Naive thymus-derived CD4-positive, alpha-beta T cell (primary cell): ENCODE results near the gene ZCWPW1. TPM values are rescaled to one million over a fixed set of nuclear protein-coding genes. Genes with fewer than 3 reads are reported as not detected.
"Not testable (repeated sequence)": the region's sequence is repeated elsewhere in the genome, so short reads cannot be mapped to it uniquely, and the experiment has no call there.

Experiments
- ATAC-seq: fragments of 150-1000 bp; cut with Tn5 transposase; 2 replicates; pipeline ENCODE4 v1.10.0; 2021; ENCODE audit warnings: mild to moderate bottlenecking, moderate library complexity
- CTCF ChIA-PET: fragments of 350-600 bp; sonication (Branson Sonifier 250); formaldehyde crosslinking; loops from one replicate; lab custom pipeline; 2021; ENCODE audit warnings: antibody characterized with exemption; lab: Charles Lee
- POLR2A ChIA-PET: fragments of 350-600 bp; sonication (Branson Sonifier 250); formaldehyde crosslinking; loops from one replicate; lab custom pipeline; 2021; ENCODE audit warnings: antibody characterized with exemption, inconsistent platforms; lab: Charles Lee
- DNase-seq, 9 donors: peaks; one replicate each; pipeline versions ENCODE4 v3.0.0 to v3.0.0-alpha.2; 2020 to 2022; ENCODE audit warnings: mixed read lengths in 1 of 9
- H3K27ac ChIP-seq: one replicate; pipeline ENCODE4 v1.7.0; 2013; ENCODE audit warnings: mild to moderate bottlenecking, low read depth, low read length, moderate library complexity
- H3K27me3 ChIP-seq, 2 donors: one replicate each; pipeline ENCODE4 v1.7.0; 2013; ENCODE audit warnings: low read length in 2 of 2, mild to moderate bottlenecking in 2 of 2, moderate library complexity in 2 of 2; ENCODE audit not compliant: control insufficient read depth in 2 of 2, insufficient read depth in 2 of 2
- H3K36me3 ChIP-seq, 3 experiments: 1 replicate in 2 of 3; 2 replicates in 1 of 3; pipeline ENCODE4 v1.7.0; 2013; ENCODE audit warnings: low read length in 3 of 3, mild to moderate bottlenecking in 3 of 3, moderate library complexity in 1 of 3; ENCODE audit not compliant: insufficient read depth in 3 of 3, control insufficient read depth in 2 of 3
- H3K4me1 ChIP-seq, 2 donors: one replicate each; pipeline ENCODE4 v1.7.0; 2013; ENCODE audit warnings: low read length in 2 of 2, mild to moderate bottlenecking in 2 of 2, moderate library complexity in 1 of 2; ENCODE audit not compliant: control insufficient read depth in 2 of 2, insufficient read depth in 2 of 2
- H3K4me3 ChIP-seq: 2 replicates; pipeline ENCODE4 v1.7.0; 2013; ENCODE audit warnings: mild to moderate bottlenecking, low read length
- H3K9me3 ChIP-seq, 3 experiments: 1 replicate in 2 of 3; 2 replicates in 1 of 3; pipeline ENCODE4 v1.7.0; 2013; ENCODE audit warnings: low read length in 3 of 3; ENCODE audit not compliant: control insufficient read depth in 2 of 3
- H3K27ac Mint-ChIP-seq, 9 donors: one replicate each; pipeline ENCODE4 v1.8.0; 2020 to 2022; ENCODE audit warnings: mixed read lengths in 9 of 9, mild to moderate bottlenecking in 8 of 9, moderate library complexity in 5 of 9, inconsistent platforms in 2 of 9
- H3K27me3 Mint-ChIP-seq, 5 donors: one replicate each; pipeline ENCODE4 v1.8.0; 2021 to 2022; ENCODE audit warnings: mixed read lengths in 5 of 5, mild to moderate bottlenecking in 1 of 5
- H3K36me3 Mint-ChIP-seq, 5 donors: one replicate each; pipeline ENCODE4 v1.8.0; 2020 to 2022; ENCODE audit warnings: mixed read lengths in 5 of 5, mild to moderate bottlenecking in 3 of 5, inconsistent platforms in 1 of 5
- H3K4me1 Mint-ChIP-seq, 7 donors: one replicate each; pipeline ENCODE4 v1.8.0; 2020 to 2022; ENCODE audit warnings: mixed read lengths in 7 of 7, mild to moderate bottlenecking in 3 of 7, inconsistent platforms in 1 of 7
- H3K4me3 Mint-ChIP-seq, 10 donors: one replicate each; pipeline ENCODE4 v1.8.0; 2020 to 2022; ENCODE audit warnings: mild to moderate bottlenecking in 10 of 10, mixed read lengths in 10 of 10, moderate library complexity in 6 of 10, inconsistent platforms in 2 of 10
- H3K9me3 Mint-ChIP-seq, 11 donors: one replicate each; pipeline ENCODE4 v1.8.0; 2020 to 2022; ENCODE audit warnings: mixed read lengths in 11 of 11, mild to moderate bottlenecking in 4 of 11, inconsistent platforms in 1 of 11, moderate library complexity in 1 of 11
- intact Hi-C, 2 donors: fragments of 100-400 bp; cut with micrococcal nuclease; formaldehyde crosslinking; loops; one replicate each; pipeline ENCODE4 v1.15.1; 2023
- polyA plus RNA-seq, 2 donors: library from polyadenylated mRNA; unstranded; fragments of 300-500 nt; fragmentation: Illumina TruSeq; gene quantifications; one replicate each; pipeline ENCODE4 v1.2.3, GENCODE V29; 2021
- total RNA-seq, 6 experiments: library from RNA in 5 of 6; stranded (reverse) in 5 of 6; gene quantifications; 1 replicate in 5 of 6; 2 replicates in 1 of 6; pipeline ENCODE4 v1.2.3 and lab custom pipeline; 2021 to 2026

ZCWPW1 gene
- total and polyA plus RNA-seq, 7 experiments from 2014 or later, result 4.1 to 18.6 (median 7.1) TPM

GRCh38 chr7:100367676-100368613 lies 60.6 kb downstream of the ZCWPW1 start:
- Mint-ChIP-seq H3K27ac (peak overlapping the region in 6 of 9 donors; percentile 21 to 82 (median 60)), H3K4me3 (peak overlapping the region in 1 of 10 donors; percentile 33), H3K27me3 (no peaks in the 10 kb centered on the region), H3K9me3 (peaks cover 0 to 2% (median 0%) of the 10 kb centered on the region in 11 donors), H3K36me3 (peaks cover 12 to 28% (median 21%) of the 10 kb centered on the region in 5 donors), H3K4me1 (peaks cover 13 to 44% (median 31%) of the 10 kb centered on the region in 7 donors)
- ChIA-PET POLR2A (interaction anchor here (0.6 to 0.7 kb wide), 2 partner anchors 68 to 100 kb away, joined by 3 read pairs; partner anchors contain the start of gene PPP1R35), CTCF (no interaction called here)
- peaks cover 0 to 13% (median 0%) of the 10 kb centered on the region in 3 experiments for H3K36me3 ChIP-seq
- ATAC-seq (no peak), DNase-seq (no peak)
- no peak overlapping the region for H3K27ac ChIP-seq
- no peaks in the 10 kb centered on the region for H3K27me3 ChIP-seq
- H3K4me3 ChIP-seq, result no peak overlapping the region
- H3K9me3 ChIP-seq, result no peaks in the 10 kb centered on the region
- peaks cover 0 to 8% of the 10 kb centered on the region in 2 donors for H3K4me1 ChIP-seq
- intact Hi-C loops, result loop anchor here (2.0 to 5.0 kb wide), 2 partner anchors 39 kb away; no protein-coding TSS in a partner anchor

DNA sequence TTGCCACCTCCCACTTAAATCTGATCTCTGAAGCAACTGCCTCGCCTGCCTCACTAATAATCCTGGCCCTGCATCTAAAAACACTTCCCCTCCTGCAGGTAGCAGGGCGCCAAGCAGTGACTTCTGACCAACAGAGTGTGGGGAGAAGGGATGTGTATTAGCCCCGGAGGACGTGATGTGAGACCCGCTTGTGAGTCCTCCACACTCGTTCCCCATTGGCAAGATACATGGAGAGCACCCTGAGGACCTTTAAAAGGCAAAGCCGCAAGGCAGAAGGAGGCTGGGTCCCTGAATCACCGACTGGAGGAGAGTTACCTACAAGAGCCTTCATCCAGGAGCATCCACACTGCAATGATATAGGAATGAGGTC lies 61.3 kb downstream of the ZCWPW1 start:
- Mint-ChIP-seq H3K36me3 (peaks cover 13 to 33% (median 24%) of the 10 kb centered on the region in 5 donors), H3K27ac (peak overlapping the region in 5 of 9 donors; percentile 46 to 78 (median 59)), H3K4me1 (peaks cover 10 to 41% (median 29%) of the 10 kb centered on the region in 7 donors), H3K9me3 (peaks cover 0 to 2% (median 0%) of the 10 kb centered on the region in 11 donors), H3K4me3 (peak overlapping the region in 1 of 10 donors; percentile 33), H3K27me3 (no peaks in the 10 kb centered on the region)
- intact Hi-C loops, result loop anchor here in 1 of 2 donors (5.0 kb wide), 1 partner anchor 40 kb away; no protein-coding TSS in a partner anchor
- Histone ChIP-seq H3K4me1 (peaks cover 0 to 8% of the 10 kb centered on the region in 2 donors), H3K9me3 (no peaks in the 10 kb centered on the region), H3K27ac (no peak overlapping the region), H3K4me3 (no peak overlapping the region), H3K27me3 (no peaks in the 10 kb centered on the region), H3K36me3 (peaks cover 0 to 19% (median 0%) of the 10 kb centered on the region in 3 experiments)
- CTCF ChIA-PET, result no interaction called here
- DNase-seq (no peak), ATAC-seq (no peak)
- POLR2A ChIA-PET, result no interaction called here

DNA sequence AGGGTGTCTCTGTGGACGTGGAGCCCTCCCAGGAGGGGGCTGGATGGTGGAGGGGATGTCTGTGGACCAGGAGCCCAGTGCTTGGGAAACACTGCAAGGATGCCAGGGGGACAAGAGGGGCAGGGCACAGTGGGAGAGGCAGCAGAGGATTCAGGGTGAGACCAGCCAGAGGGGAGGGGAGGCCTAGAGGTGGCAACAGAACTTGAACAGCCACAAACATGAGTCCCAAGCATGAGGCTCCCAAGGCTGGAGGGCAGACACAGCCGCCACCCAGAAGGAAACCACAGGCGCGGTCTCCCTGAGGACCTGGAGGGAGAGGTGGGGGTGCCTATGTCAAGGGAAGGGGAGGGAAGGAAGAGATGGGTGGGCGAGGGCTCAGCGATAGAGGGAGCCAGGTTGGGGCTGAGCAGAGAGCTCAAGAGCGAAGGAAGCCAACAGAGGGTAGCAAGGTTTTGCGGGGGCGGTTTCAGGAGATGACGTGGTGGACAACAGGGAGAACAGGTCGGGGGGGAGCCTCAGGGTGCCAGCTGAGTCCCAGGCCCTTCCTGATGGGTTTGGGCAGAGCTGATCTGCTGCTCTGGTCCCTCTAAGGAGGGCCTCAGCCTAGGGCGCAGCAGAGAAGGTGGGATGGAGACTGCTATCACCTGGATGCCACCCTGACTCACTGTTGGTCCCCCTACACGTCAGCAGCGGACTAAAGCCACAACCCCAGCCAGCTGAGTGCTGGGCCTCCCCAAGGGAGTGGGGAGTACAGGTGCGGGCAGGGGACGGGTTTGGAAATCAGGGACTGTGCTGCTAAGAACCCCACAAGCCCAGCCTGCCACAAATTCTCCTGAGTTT lies 61.9 kb downstream of the ZCWPW1 start:
- Histone ChIP-seq H3K27ac (no peak overlapping the region), H3K36me3 (peaks cover 0 to 25% (median 0%) of the 10 kb centered on the region in 3 experiments), H3K27me3 (no peaks in the 10 kb centered on the region), H3K9me3 (no peaks in the 10 kb centered on the region), H3K4me1 (peaks cover 0 to 8% of the 10 kb centered on the region in 2 donors), H3K4me3 (no peak overlapping the region)
- Mint-ChIP-seq H3K36me3 (peaks cover 13 to 37% (median 26%) of the 10 kb centered on the region in 5 donors), H3K4me1 (peaks cover 10 to 36% (median 28%) of the 10 kb centered on the region in 7 donors), H3K4me3 (peak overlapping the region in 2 of 10 donors; percentile 41 to 47), H3K27ac (peak overlapping the region; percentile 46 to 83 (median 72)), H3K27me3 (no peaks in the 10 kb centered on the region), H3K9me3 (peaks cover 0 to 2% (median 0%) of the 10 kb centered on the region in 11 donors)
- ChIA-PET CTCF (no interaction called here), POLR2A (no interaction called here)
- DNase-seq, result no peak
- no peak for ATAC-seq
- intact Hi-C loops, result loop anchor here in 1 of 2 donors (5.0 kb wide), 1 partner anchor 41 kb away; no protein-coding TSS in a partner anchor

DNA sequence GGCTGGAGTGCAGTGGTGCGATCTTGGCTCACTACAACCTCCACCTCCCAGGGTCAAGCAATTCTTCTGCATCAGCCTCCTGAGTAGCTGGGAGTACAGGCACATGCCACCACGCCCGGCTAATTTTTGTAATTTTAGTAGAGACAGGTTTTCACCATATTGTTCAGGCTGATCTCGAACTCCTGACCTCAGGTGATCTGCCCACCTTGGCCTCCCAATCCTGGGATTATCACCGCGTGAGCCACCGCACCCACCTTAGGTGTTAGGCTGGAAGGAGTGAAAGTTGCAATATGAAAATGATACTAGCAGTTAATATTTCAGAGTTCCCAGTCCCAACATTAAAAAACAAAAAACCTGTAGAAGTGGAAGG lies 62.5 kb downstream of the ZCWPW1 start:
- CTCF ChIA-PET, H3K27ac ChIP-seq, H3K9me3 ChIP-seq, H3K9me3 Mint-ChIP-seq, H3K27me3 ChIP-seq, ATAC-seq, H3K27me3 Mint-ChIP-seq, DNase-seq, H3K4me3 ChIP-seq, POLR2A ChIA-PET, H3K4me1 ChIP-seq: not testable (repeated sequence)
- Mint-ChIP-seq H3K4me1 (peaks cover 10 to 36% (median 23%) of the 10 kb centered on the region in 7 donors), H3K4me3 (peak overlapping the region in 2 of 10 donors; percentile 41 to 47), H3K27ac (peak overlapping the region; percentile 46 to 83 (median 72)), H3K36me3 (peaks cover 13 to 37% (median 26%) of the 10 kb centered on the region in 5 donors)
- intact Hi-C loops, result loop anchor here in 1 of 2 donors (5.0 kb wide), 1 partner anchor 41 kb away; no protein-coding TSS in a partner anchor
- peaks cover 0 to 32% (median 0%) of the 10 kb centered on the region in 3 experiments for H3K36me3 ChIP-seq

DNA sequence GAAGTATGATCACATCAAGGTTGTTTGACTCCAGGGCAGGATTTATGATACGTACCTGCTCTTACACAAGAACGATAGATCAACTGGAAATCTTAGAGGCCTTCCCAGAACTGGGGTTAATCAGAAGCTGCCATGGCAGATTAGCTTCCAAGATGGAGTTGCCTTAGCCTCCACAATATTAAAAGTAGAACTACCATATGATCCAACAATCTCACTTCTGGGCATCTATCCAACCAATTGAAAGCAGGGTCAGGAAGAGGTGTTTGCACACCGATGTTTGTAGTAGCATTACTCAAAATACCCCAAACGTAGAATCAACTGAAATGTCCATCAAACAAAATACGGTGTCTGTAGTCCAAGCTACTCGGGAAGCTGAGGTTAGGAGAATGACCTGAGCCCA lies 64.0 kb downstream of the ZCWPW1 start:
- intact Hi-C loops, result loop anchor here in 1 of 2 donors (5.0 kb wide), 1 partner anchor 33 kb away; no protein-coding TSS in a partner anchor
- no peaks in the 10 kb centered on the region for H3K27me3 Mint-ChIP-seq
- Histone ChIP-seq H3K4me1 (peaks cover 0 to 8% of the 10 kb centered on the region in 2 donors), H3K27me3 (no peaks in the 10 kb centered on the region), H3K27ac (no peak overlapping the region), H3K4me3 (no peak overlapping the region), H3K9me3 (no peaks in the 10 kb centered on the region), H3K36me3 (peaks cover 0 to 44% (median 5%) of the 10 kb centered on the region in 3 experiments)
- CTCF ChIA-PET, result no interaction called here
- POLR2A ChIA-PET, result no interaction called here
- ATAC-seq, result no peak
- no peak for DNase-seq
- H3K36me3 Mint-ChIP-seq, result peaks cover 20 to 47% (median 35%) of the 10 kb centered on the region in 5 donors
- peak overlapping the region in 5 of 9 donors; percentile 10 to 62 (median 29) for H3K27ac Mint-ChIP-seq
- peaks cover 10 to 36% (median 21%) of the 10 kb centered on the region in 7 donors for H3K4me1 Mint-ChIP-seq
- peaks cover 0 to 2% (median 0%) of the 10 kb centered on the region in 11 donors for H3K9me3 Mint-ChIP-seq
- no peak overlapping the region for H3K4me3 Mint-ChIP-seq

GRCh38 chr7:100363797-100364196 lies 64.7 kb downstream of the ZCWPW1 start:
- Mint-ChIP-seq H3K4me1 (peaks cover 10 to 31% (median 19%) of the 10 kb centered on the region in 7 donors), H3K36me3 (peaks cover 20 to 53% (median 35%) of the 10 kb centered on the region in 5 donors), H3K27ac (peak overlapping the region in 3 of 9 donors; percentile 21 to 62 (median 29))
- H3K4me3 ChIP-seq, CTCF ChIA-PET, H3K4me1 ChIP-seq, H3K27me3 ChIP-seq, H3K27ac ChIP-seq, H3K27me3 Mint-ChIP-seq, H3K9me3 Mint-ChIP-seq, POLR2A ChIA-PET, DNase-seq, ATAC-seq, H3K9me3 ChIP-seq, H3K4me3 Mint-ChIP-seq: not testable (repeated sequence)
- intact Hi-C loops, result loop anchor here in 1 of 2 donors (5.0 kb wide), 1 partner anchor 34 kb away; no protein-coding TSS in a partner anchor
- peaks cover 6 to 44% (median 11%) of the 10 kb centered on the region in 3 experiments for H3K36me3 ChIP-seq
